K562 (cell line): ENCODE measurements around the gene KCNK16. TPM values are rescaled to one million over a fixed set of nuclear protein-coding genes. Genes with fewer than 3 reads are reported as not detected.

Source experiments
- ATAC-seq: fragments of 200-7000 bp; cut with Tn5 transposase; 3 replicates; pipeline ENCODE4 v1.9.1; 2020; ENCODE audit warnings: moderate library complexity
- BruUV-seq: library from RNA; stranded (reverse); fragments of 400-500 nt; replicated peaks from 2 replicates; lab custom pipeline; 2021; lab: Mats Ljungman, UMichigan
- CTCF ChIA-PET: fragments of 300-600 bp; formaldehyde crosslinking; extraction: SDS; loops from one replicate; lab custom pipeline; 2021; ENCODE audit warnings: low intra/inter-chr PET ratio; lab: Yijun Ruan, JAX
- POLR2A ChIA-PET: fragments of 300-600, 350-650 bp; sonication (Branson Sonifier 250); formaldehyde crosslinking; extraction: SDS; loops from one replicate; lab custom pipeline; 2021; ENCODE audit warnings: antibody characterized with exemption, inconsistent platforms; lab: Yijun Ruan, JAX
- DNase-seq, 4 experiments: peaks; one replicate each; pipeline versions ENCODE4 v3.0.0 to v3.0.0-alpha.2; 2011 to 2018; ENCODE audit warnings: low spot score in 3 of 4, mixed read lengths in 3 of 4; ENCODE audit errors: extremely low read depth in 1 of 4
- FAIRE-seq: peaks from 2 replicates; lab custom pipeline; 2011; peaks lifted over from hg19 to GRCh38; lab: Jason Lieb, UNC
- H2AFZ ChIP-seq: 2 replicates; pipeline ENCODE4 v1.6.0; 2011; ENCODE audit warnings: low read depth, low read length, control low read depth, inconsistent platforms
- H3K27ac ChIP-seq: fragments of 200-600 bp; 3 replicates; pipeline ENCODE4 v1.8.0; 2011; ENCODE audit warnings: low read depth, mild to moderate bottlenecking, control low read depth, inconsistent platforms, low read length, moderate library complexity, mixed read lengths; ENCODE audit errors: extremely low read depth
- H3K27me3 ChIP-seq, 2 experiments: fragments of 300-600 bp in 1 of 2; 2 replicates in 1 of 2; 3 replicates in 1 of 2; pipeline versions ENCODE4 v1.6.0 to v1.8.0; 2011; ENCODE audit warnings: inconsistent platforms in 2 of 2, low read length in 2 of 2, mild to moderate bottlenecking in 1 of 2, mixed read lengths in 1 of 2, moderate library complexity in 1 of 2; ENCODE audit not compliant: control insufficient read depth in 2 of 2, insufficient read depth in 2 of 2
- H3K36me3 ChIP-seq: fragments of 300-600 bp; 3 replicates; pipeline ENCODE4 v1.8.0; 2011; ENCODE audit warnings: mild to moderate bottlenecking, low read length, inconsistent platforms; ENCODE audit not compliant: control insufficient read depth, insufficient read depth
- H3K4me1 ChIP-seq, 2 experiments: fragments of 200-600 bp in 1 of 2; replicated peaks in 1 of 2; 2 replicates in 1 of 2; 3 replicates in 1 of 2; pipeline versions ENCODE4 v1.5.1 to v1.8.0; 2011; ENCODE audit warnings: inconsistent platforms in 2 of 2, low read length in 2 of 2, mild to moderate bottlenecking in 1 of 2, mixed read lengths in 1 of 2, moderate library complexity in 1 of 2; ENCODE audit not compliant: control insufficient read depth in 2 of 2, insufficient read depth in 2 of 2
- H3K4me2 ChIP-seq: 2 replicates; pipeline ENCODE4 v1.6.1; 2011; ENCODE audit warnings: low read length, control low read depth, inconsistent platforms, mixed read lengths; ENCODE audit not compliant: insufficient read depth
- H3K4me3 ChIP-seq: fragments of 200-600 bp; sonication (generic), shearing (Covaris generic); 2 replicates; pipeline ENCODE4 v1.5.1; 2016; ENCODE audit warnings: control low read depth, inconsistent platforms
- H3K79me2 ChIP-seq: fragments of 200-600 bp; 3 replicates; pipeline ENCODE4 v1.8.0; 2011; ENCODE audit warnings: low read length, inconsistent platforms; ENCODE audit not compliant: control insufficient read depth, insufficient read depth
- H3K9ac ChIP-seq, 2 experiments: 2 replicates each; pipeline versions ENCODE4 v1.6.0 to v1.6.1; 2011; ENCODE audit warnings: low read depth in 2 of 2, low read length in 2 of 2, control low read depth in 1 of 2, inconsistent platforms in 1 of 2, mild to moderate bottlenecking in 1 of 2, mixed read lengths in 1 of 2; ENCODE audit not compliant: insufficient read depth in 1 of 2
- H3K9me1 ChIP-seq: one replicate; pipeline ENCODE4 v1.6.0; 2011; ENCODE audit warnings: inconsistent platforms, mild to moderate bottlenecking, low read length, moderate library complexity; ENCODE audit not compliant: control insufficient read depth, insufficient read depth
- H3K9me3 ChIP-seq: replicated peaks from 2 replicates; pipeline ENCODE4 v1.5.1; 2011; ENCODE audit warnings: low read depth, low read length, inconsistent platforms; ENCODE audit not compliant: control insufficient read depth, insufficient read depth
- H4K20me1 ChIP-seq: replicated peaks from 2 replicates; pipeline ENCODE4 v1.6.1; 2011; ENCODE audit warnings: low read length, inconsistent platforms, mixed read lengths; ENCODE audit not compliant: control insufficient read depth, insufficient read depth
- CBX8 ChIP-seq: fragments of 200-600 bp; sonication (generic); IDR thresholded peaks from 2 replicates; pipeline ENCODE4 v1.6.1; 2012; ENCODE audit warnings: borderline replicate concordance, mixed run types, low read depth, mild to moderate bottlenecking, moderate library complexity, mixed read lengths, low read length, control low read depth, inconsistent platforms; ENCODE audit not compliant: poor library complexity, severe bottlenecking; ENCODE audit errors: extremely low read depth
- NKRF ChIP-seq: fragments of 450-650 bp; IDR thresholded peaks from 2 replicates; pipeline ENCODE4 v1.6.1; 2016; ENCODE audit warnings: borderline replicate concordance
- TRIM25 ChIP-seq: fragments of 450-650 bp; IDR thresholded peaks from 2 replicates; pipeline ENCODE4 v1.7.0; 2016; ENCODE audit warnings: borderline replicate concordance
- YY1 ChIP-seq, 3 experiments: IDR thresholded peaks; 2 replicates each; pipeline ENCODE4 v1.6.1; 2011; ENCODE audit warnings: low read length in 2 of 3, mild to moderate bottlenecking in 2 of 3, moderate library complexity in 2 of 3, borderline replicate concordance in 1 of 3, control low read depth in 1 of 3, low read depth in 1 of 3; ENCODE audit not compliant: insufficient read depth in 3 of 3, insufficient replicate concordance in 2 of 3, control insufficient read depth in 1 of 3, insufficient read length in 1 of 3; ENCODE audit errors: extremely low read depth in 1 of 3
- WGBS: fragments of 100-300 bp; shearing (Covaris generic); methylation state at CpG from one replicate; pipeline ENCODE4 v1.1.6; 2016; ENCODE audit warnings: low coverage, mixed read lengths; ENCODE audit not compliant: insufficient coverage; ENCODE audit errors: missing lambda C conversion rate; 5-methylcytosine and 5-hydroxymethylcytosine counted together
- in situ Hi-C: fragments of 300-500 bp; cut with MboI; formaldehyde crosslinking; loops from 4 replicates; pipeline ENCODE4 v1.15.0; 2018; ENCODE audit warnings: inconsistent platforms, mixed read lengths
- intact Hi-C: fragments of 100-400 bp; cut with micrococcal nuclease; formaldehyde crosslinking; loops from 2 replicates; pipeline ENCODE4 v1.14.2; 2022
- polyA plus RNA-seq, 8 experiments: library from polyadenylated mRNA; depleted of rRNA in 4 of 8; stranded (reverse) in 5 of 8; unstranded in 3 of 8; fragments of >200 nt; fragmentation: Nextera tagmentation in 2 of 8; fragmentation: Illumina TruSeq in 1 of 8; extraction: Ambion mirVana in 2 of 8; extraction: Trizol in 1 of 8; gene quantifications; 2 replicates each; pipeline versions ENCODE4 v1.2.1 to v1.2.3, GENCODE V29; 2011 to 2014; ENCODE audit warnings: inconsistent platforms in 1 of 8, missing spikeins in 1 of 8
- total RNA-seq, 7 experiments: library from RNA; depleted of rRNA in 6 of 7; stranded (reverse); fragments of >200 nt in 6 of 7; fragmentation: Illumina TruSeq in 2 of 7; extraction: Trizol in 2 of 7; gene quantifications; 2 replicates each; pipeline versions ENCODE4 v1.2.1 to v1.2.3, GENCODE V29; 2011 to 2021; ENCODE audit warnings: low replicate concordance in 1 of 7
- TF ChIP-seq, protein P1 (sequence below): IDR thresholded peaks from 2 replicates; pipeline ENCODE4 v1.6.1; 2011; ENCODE audit warnings: borderline replicate concordance, low read depth, mild to moderate bottlenecking, moderate library complexity, low read length; ENCODE audit not compliant: insufficient read depth, poor library complexity, severe bottlenecking
- TF ChIP-seq, protein P2 (sequence below): sonication (generic); formaldehyde crosslinking; IDR thresholded peaks from 2 replicates; pipeline ENCODE4 v1.8.1; 2023; ENCODE audit warnings: mild to moderate bottlenecking, missing genetic modification reagents
- TF ChIP-seq, protein P3 (sequence below), 3 experiments: IDR thresholded peaks in 2 of 3; conservative IDR thresholded peaks in 1 of 3; 2 replicates each; pipeline ENCODE4 v1.5.1; 2011 to 2012; ENCODE audit warnings: low read length in 3 of 3, mild to moderate bottlenecking in 3 of 3, control low read depth in 2 of 3, improper control_type of control experiment in 1 of 3, inconsistent platforms in 1 of 3, low read depth in 1 of 3, mixed read lengths in 1 of 3, moderate library complexity in 1 of 3; ENCODE audit not compliant: insufficient read depth in 2 of 3

Gene KCNK16
- total and polyA plus RNA-seq, 9 of the 15 experiments (the other 6 are each of a cell fraction or from before 2014, with no cell fraction given) = not detected

DNA sequence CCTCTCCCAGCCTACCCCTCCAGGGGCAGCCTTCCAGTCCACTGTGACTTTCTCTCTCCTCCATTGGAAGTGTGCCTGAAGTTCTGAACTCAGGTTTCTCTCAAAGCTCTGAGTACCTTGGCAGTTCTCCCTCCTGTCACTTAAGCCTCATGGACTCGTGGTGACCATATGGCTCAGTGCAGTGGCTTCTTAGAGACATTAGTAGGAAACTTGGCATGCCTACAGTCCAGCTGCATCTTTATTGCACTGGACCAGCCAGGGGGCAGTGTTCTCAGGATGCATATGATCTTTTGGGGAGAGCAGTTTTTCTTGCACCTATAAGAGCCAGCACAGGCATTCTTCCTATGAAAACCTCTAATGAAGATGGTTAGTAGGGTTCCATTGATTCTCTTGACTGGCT is 47.5 kb upstream of the KCNK16 start:
- 0% methylated on average over 1 of the region's 1 CpG for WGBS
- intact Hi-C loops (no loop called here), in situ Hi-C loops (loop anchor here (5.0 to 25.0 kb wide), 5 partner anchors 47 to 1667 kb away; partner anchors contain the start of genes TSPO2 and UNC5CL)

More for the DNA sequence above, 47.5 kb upstream of the KCNK16 start:
- H4K20me1 ChIP-seq = peaks cover 3% of the 10 kb centered on the region; the same call in 1 of the 2 replicates
- no peaks in the 10 kb centered on the region for H3K9me3 ChIP-seq
- BruUV-seq = no TSS peak
- H3K27ac ChIP-seq = no peak overlapping the region
- no peak overlapping the region for H2AFZ ChIP-seq
- no peak for FAIRE-seq
- TF ChIP-seq, protein P1, sequence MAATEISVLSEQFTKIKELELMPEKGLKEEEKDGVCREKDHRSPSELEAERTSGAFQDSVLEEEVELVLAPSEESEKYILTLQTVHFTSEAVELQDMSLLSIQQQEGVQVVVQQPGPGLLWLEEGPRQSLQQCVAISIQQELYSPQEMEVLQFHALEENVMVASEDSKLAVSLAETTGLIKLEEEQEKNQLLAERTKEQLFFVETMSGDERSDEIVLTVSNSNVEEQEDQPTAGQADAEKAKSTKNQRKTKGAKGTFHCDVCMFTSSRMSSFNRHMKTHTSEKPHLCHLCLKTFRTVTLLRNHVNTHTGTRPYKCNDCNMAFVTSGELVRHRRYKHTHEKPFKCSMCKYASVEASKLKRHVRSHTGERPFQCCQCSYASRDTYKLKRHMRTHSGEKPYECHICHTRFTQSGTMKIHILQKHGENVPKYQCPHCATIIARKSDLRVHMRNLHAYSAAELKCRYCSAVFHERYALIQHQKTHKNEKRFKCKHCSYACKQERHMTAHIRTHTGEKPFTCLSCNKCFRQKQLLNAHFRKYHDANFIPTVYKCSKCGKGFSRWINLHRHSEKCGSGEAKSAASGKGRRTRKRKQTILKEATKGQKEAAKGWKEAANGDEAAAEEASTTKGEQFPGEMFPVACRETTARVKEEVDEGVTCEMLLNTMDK = peak; percentile 39
- no peak for TF ChIP-seq NKRF
- no peak for TF ChIP-seq CBX8
- no peak for TF ChIP-seq TRIM25
- no peak for TF ChIP-seq YY1 (IDR thresholded peaks at IDR 0.05; ENCODE audit: borderline replicate concordance in 1 of 3, control insufficient read depth in 1 of 3, extremely low read depth in 1 of 3, insufficient read depth in 3 of 3, insufficient read length in 1 of 3, insufficient replicate concordance in 2 of 3, low read depth in 1 of 3, low read length in 2 of 3)
- TF ChIP-seq, protein P2, sequence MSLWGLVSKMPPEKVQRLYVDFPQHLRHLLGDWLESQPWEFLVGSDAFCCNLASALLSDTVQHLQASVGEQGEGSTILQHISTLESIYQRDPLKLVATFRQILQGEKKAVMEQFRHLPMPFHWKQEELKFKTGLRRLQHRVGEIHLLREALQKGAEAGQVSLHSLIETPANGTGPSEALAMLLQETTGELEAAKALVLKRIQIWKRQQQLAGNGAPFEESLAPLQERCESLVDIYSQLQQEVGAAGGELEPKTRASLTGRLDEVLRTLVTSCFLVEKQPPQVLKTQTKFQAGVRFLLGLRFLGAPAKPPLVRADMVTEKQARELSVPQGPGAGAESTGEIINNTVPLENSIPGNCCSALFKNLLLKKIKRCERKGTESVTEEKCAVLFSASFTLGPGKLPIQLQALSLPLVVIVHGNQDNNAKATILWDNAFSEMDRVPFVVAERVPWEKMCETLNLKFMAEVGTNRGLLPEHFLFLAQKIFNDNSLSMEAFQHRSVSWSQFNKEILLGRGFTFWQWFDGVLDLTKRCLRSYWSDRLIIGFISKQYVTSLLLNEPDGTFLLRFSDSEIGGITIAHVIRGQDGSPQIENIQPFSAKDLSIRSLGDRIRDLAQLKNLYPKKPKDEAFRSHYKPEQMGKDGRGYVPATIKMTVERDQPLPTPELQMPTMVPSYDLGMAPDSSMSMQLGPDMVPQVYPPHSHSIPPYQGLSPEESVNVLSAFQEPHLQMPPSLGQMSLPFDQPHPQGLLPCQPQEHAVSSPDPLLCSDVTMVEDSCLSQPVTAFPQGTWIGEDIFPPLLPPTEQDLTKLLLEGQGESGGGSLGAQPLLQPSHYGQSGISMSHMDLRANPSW = no peak
- TF ChIP-seq, protein P3, sequence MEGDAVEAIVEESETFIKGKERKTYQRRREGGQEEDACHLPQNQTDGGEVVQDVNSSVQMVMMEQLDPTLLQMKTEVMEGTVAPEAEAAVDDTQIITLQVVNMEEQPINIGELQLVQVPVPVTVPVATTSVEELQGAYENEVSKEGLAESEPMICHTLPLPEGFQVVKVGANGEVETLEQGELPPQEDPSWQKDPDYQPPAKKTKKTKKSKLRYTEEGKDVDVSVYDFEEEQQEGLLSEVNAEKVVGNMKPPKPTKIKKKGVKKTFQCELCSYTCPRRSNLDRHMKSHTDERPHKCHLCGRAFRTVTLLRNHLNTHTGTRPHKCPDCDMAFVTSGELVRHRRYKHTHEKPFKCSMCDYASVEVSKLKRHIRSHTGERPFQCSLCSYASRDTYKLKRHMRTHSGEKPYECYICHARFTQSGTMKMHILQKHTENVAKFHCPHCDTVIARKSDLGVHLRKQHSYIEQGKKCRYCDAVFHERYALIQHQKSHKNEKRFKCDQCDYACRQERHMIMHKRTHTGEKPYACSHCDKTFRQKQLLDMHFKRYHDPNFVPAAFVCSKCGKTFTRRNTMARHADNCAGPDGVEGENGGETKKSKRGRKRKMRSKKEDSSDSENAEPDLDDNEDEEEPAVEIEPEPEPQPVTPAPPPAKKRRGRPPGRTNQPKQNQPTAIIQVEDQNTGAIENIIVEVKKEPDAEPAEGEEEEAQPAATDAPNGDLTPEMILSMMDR (IDR thresholded peaks at IDR 0.05 in 2 of 3, conservative IDR thresholded peaks at IDR 0.05 in 1 of 3; ENCODE audit: insufficient read depth in 2 of 3, low read depth in 1 of 3, low read length in 3 of 3) = 0 out of 6 replicates have a peak, but pooled peaks of 2 of the 3 experiments have one; percentile 10 to 23
- no peak for DNase-seq
- CTCF ChIA-PET = no interaction called here
- H3K4me2 ChIP-seq = no peak overlapping the region
- no peaks in the 10 kb centered on the region for H3K4me1 ChIP-seq
- no peak overlapping the region for H3K4me3 ChIP-seq
- no peaks in the 10 kb centered on the region for H3K36me3 ChIP-seq
- 0 out of 3 replicates have a peak, but pooled peaks have one; percentile 27 for ATAC-seq
- POLR2A ChIA-PET = no interaction called here
- H3K9ac ChIP-seq = no peak overlapping the region
- H3K9me1 ChIP-seq = no peaks in the 10 kb centered on the region
- peaks cover 7 to 40% of the 10 kb centered on the region in 2 experiments; a peak in 4 of 5 replicates for H3K27me3 ChIP-seq
- no peaks in the 10 kb centered on the region for H3K79me2 ChIP-seq
